C4-2B (cell line): ENCODE data around the gene ASPHD2.

Source experiments
- H3K27ac ChIP-seq: fragments of 450-650 bp; 2 replicates; pipeline ENCODE4 v1.5.1; 2017
- CTCF ChIP-seq: fragments of 450-650 bp; conservative IDR thresholded peaks from 2 replicates; pipeline ENCODE4 v1.5.1; 2017; ENCODE audit warnings: mild to moderate bottlenecking
- ZFX ChIP-seq: fragments of 450-650 bp; IDR thresholded peaks from 2 replicates; pipeline ENCODE4 v1.6.1; 2017

ASPHD2 gene

DNA sequence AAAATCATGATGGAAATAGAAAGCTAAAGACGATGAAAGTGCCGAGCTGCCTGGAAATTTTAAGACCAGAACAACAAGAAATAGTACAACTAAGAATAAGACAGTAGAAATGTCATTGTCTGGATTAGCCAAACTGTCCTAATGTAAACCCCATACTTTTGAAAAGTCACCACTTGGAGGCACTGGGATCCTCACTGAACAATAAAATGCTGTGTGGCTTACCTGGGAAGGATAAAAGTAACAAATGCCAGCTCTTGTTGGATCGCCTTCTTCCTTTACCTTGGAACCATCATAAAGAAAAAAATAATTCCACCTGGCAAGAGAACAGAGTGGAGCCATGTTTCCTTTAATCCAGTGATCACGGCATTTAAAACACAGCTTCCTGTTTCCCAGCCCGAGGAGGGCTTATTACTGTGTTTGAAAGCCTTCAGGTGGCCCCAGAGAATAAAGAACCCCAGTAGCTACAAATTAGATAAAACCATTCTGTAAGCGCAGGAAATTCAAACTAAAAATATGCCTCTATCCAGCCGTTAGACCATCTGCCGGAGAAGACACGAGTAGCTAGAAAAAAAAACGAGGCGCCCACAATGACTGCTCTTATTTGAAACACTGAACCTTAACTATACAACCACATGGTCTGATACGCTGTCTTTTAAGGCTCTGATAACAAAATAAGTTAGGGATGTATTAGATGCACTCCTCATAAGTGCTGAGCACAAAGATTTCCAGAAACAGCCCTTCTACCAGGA lies 50.2 kb downstream of the ASPHD2 start:
- TF ChIP-seq ZFX, result no peak
- no peak for TF ChIP-seq CTCF
- H3K27ac ChIP-seq, result no peak overlapping the region

DNA sequence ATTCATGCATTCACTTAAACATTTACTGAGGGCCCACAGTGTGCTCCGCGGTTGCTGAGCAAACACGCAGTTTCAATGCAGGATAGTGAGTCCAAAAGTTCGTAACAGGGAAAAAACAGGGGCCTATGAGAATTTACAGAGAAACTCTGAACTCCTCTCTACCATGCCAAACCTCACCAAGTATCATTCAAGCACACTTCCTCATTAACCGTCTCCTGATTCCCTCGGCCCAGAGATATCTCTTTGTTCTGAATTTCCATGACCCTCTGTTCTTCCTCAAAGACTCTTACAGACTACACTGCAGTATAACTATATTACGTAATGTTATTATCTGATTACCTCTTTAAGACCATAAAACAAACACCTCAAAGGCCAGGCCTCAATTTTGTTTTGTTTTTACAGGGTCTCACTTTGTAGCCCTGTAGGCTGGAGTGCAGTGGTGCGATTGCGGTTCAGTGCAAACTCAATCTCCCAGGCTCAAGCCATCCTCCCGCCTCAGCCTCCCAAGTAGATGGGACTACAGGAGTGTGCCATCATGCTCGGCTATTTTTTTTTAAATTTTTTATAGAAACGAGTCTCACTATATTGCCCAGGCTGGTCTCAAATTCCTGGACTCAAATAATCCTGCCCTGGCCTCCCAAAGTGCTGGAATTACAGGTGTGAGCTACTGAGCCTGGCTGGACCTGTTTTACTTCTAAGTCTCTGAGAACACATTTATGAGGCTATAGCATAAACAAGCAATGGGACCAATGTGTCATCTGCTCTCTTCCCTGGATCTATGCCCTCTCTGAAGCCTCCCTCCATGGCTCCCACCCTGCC lies 50.9 kb downstream of the ASPHD2 start:
- TF ChIP-seq ZFX, result no peak
- no peak for TF ChIP-seq CTCF
- no peak overlapping the region for H3K27ac ChIP-seq

DNA sequence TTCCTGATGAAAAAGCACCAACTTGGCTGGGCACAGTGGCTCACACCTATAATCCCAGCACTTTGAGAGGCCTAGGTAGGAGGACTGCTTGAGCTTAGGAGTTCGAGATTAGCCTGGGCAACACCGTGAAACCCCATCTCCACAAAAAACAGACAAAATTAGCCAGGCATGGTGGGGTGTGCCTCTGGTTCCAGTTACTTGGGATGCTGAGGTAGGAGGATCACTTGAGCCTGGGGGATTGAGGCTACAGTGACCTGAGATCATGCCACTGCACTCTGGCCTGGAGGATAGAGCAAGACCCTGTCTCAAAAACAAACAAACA lies 51.5 kb downstream of the ASPHD2 start:
- TF ChIP-seq ZFX (no peak), CTCF (no peak)
- H3K27ac ChIP-seq, result no peak overlapping the region

- TF ChIP-seq ZFX (no peak), CTCF (no peak)
- H3K27ac ChIP-seq, result no peak overlapping the region
Measured at GRCh38 chr22:26481112-26481693, 52.1 kb downstream of the ASPHD2 start.

- TF ChIP-seq CTCF (no peak), ZFX (no peak)
Measured at GRCh38 chr22:26481694-26482093, 52.6 kb downstream of the ASPHD2 start.

DNA sequence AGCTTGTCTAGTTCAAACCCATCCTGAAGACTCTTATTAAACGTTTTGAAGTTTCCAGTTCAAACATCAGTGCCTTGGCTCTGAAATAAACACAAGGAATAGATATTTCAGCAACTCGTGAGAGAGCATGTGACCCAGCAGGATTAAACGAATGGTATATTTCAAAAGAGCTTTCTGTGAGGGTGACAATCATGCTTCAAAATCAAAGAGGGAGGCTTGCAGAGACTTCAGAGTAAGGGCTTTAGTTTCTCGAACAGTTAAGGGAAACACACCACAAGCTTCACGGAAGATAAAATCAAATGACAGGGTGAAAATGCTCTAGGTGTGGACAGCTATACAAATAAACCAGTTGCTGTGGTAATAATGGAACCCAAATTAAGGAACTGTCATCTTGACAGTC lies 53.1 kb downstream of the ASPHD2 start:
- no peak overlapping the region for H3K27ac ChIP-seq
- TF ChIP-seq ZFX, result no peak
- no peak for TF ChIP-seq CTCF

More at GRCh38 chr22:26481694-26482093, 52.6 kb downstream of the ASPHD2 start:
- no peak overlapping the region for H3K27ac ChIP-seq

GRCh38 chr22:26483043-26483438 lies 54.0 kb downstream of the ASPHD2 start:
- TF ChIP-seq CTCF, result no peak
- no peak for TF ChIP-seq ZFX
- peak overlapping the region; percentile 96 for H3K27ac ChIP-seq
